Left lung (tissue), 10 donors: ENCODE data around the gene SLC30A3. TPM values are rescaled to one million over a fixed set of nuclear protein-coding genes. Genes with fewer than 3 reads are reported as not detected.
A peak's percentile ranks its signal among the peaks of the same experiment; 100 is the strongest.

Experiments used
- ATAC-seq: fragments of 200-7000 bp; cut with Tn5 transposase; one replicate; pipeline ENCODE4 v1.9.1; 2020; ENCODE audit warnings: moderate library complexity
- DNase-seq, 4 donors: peaks; one replicate each; pipeline ENCODE4 v3.0.0-alpha.2; 2013 to 2020
- H3K27ac ChIP-seq, 2 donors: fragments of 200-600 bp; sonication (generic) in 1 of 2; one replicate each; pipeline versions ENCODE4 v1.5.0 to v1.8.0; 2020 to 2021
- H3K27me3 ChIP-seq, 2 donors: fragments of 200-600 bp; sonication (generic) in 1 of 2; one replicate each; pipeline versions ENCODE4 v1.5.0 to v1.8.0; 2020 to 2021
- H3K36me3 ChIP-seq, 2 donors: fragments of 200-600 bp; sonication (generic) in 1 of 2; one replicate each; pipeline versions ENCODE4 v1.5.0 to v1.8.0; 2020 to 2021
- H3K4me1 ChIP-seq, 2 donors: fragments of 200-600 bp; one replicate each; pipeline ENCODE4 v1.8.0; 2021
- H3K4me3 ChIP-seq, 2 donors: fragments of 200-600 bp; sonication (generic) in 1 of 2; one replicate each; pipeline versions ENCODE4 v1.5.0 to v1.8.0; 2020 to 2021; ENCODE audit warnings: mild to moderate bottlenecking in 1 of 2
- H3K9me3 ChIP-seq, 2 donors: fragments of 200-600 bp; sonication (generic) in 1 of 2; one replicate each; pipeline versions ENCODE4 v1.5.0 to v1.8.0; 2020 to 2021
- intact Hi-C, 2 donors: fragments of 100-400 bp; cut with DNase I; formaldehyde crosslinking; loops; one replicate each; pipeline versions ENCODE4 v1.11.2 to v1.14.2; 2022
- polyA plus RNA-seq, 6 donors: library from polyadenylated mRNA; unstranded; fragments of 120-200 nt; gene quantifications; one replicate each; pipeline ENCODE4 v1.2.1, GENCODE V29; 2013; ENCODE audit not compliant: insufficient read length in 6 of 6
- total RNA-seq, 2 donors: library from RNA; stranded (reverse); fragmentation: NEBNext Ultra II Directional; extraction: Animal tissue kit (Norgen Biotek cat#: 25700); gene quantifications; one replicate each; pipeline ENCODE4 v1.2.1, GENCODE V29; 2021
- TF ChIP-seq, protein P1 (sequence below), 2 donors: fragments of 200-600 bp; sonication (generic) in 1 of 2; IDR thresholded peaks; one replicate each; pipeline versions ENCODE4 v1.5.0 to v1.8.0; 2021; ENCODE audit warnings: antibody characterized with exemption in 2 of 2
- donor health status: DM: no; HTN: yes; CAD: no.
- donor health status: DM: no; HTN: no; CAD: no.

Gene SLC30A3
- total and polyA plus RNA-seq, 8 donors: 0.26 to 0.69 (median 0.48) TPM

DNA sequence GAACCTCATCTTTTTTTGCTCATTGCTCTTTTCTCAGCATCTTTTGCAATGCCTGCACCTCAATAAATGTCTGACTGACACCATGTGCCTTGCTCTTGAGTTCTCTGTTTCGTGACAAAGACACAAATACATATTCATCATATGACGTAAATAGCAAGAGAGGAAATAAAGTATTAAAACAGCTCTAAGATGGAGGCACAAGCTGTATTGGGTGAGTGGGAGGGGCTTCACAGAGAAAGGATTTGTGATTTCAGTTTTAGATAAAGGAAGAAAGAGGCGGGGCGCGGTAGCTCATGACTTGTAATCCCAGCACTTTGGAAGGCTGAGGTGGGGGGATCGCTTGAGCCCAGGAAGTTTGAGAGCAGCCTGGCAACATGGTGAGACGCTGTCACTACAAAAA is 42.8 kb downstream of the SLC30A3 start:
- no peaks in the 10 kb centered on the region for H3K27me3 ChIP-seq
- intact Hi-C loops: no loop called here
- H3K4me1 ChIP-seq: peaks cover 10 to 19% of the 10 kb centered on the region in 2 donors
- no peak for DNase-seq
- no peaks in the 10 kb centered on the region for H3K9me3 ChIP-seq
- no peak for ATAC-seq
- no peak overlapping the region for H3K27ac ChIP-seq
- H3K36me3 ChIP-seq: peaks cover 0 to 60% of the 10 kb centered on the region in 2 donors
- TF ChIP-seq, protein P1, sequence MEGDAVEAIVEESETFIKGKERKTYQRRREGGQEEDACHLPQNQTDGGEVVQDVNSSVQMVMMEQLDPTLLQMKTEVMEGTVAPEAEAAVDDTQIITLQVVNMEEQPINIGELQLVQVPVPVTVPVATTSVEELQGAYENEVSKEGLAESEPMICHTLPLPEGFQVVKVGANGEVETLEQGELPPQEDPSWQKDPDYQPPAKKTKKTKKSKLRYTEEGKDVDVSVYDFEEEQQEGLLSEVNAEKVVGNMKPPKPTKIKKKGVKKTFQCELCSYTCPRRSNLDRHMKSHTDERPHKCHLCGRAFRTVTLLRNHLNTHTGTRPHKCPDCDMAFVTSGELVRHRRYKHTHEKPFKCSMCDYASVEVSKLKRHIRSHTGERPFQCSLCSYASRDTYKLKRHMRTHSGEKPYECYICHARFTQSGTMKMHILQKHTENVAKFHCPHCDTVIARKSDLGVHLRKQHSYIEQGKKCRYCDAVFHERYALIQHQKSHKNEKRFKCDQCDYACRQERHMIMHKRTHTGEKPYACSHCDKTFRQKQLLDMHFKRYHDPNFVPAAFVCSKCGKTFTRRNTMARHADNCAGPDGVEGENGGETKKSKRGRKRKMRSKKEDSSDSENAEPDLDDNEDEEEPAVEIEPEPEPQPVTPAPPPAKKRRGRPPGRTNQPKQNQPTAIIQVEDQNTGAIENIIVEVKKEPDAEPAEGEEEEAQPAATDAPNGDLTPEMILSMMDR (IDR thresholded peaks at IDR 0.05): no peak
- H3K4me3 ChIP-seq: no peak overlapping the region

- Histone ChIP-seq H3K9me3 (no peaks in the 10 kb centered on the region), H3K27ac (no peak overlapping the region), H3K4me3 (no peak overlapping the region), H3K27me3 (no peaks in the 10 kb centered on the region), H3K4me1 (peaks cover 10 to 21% of the 10 kb centered on the region in 2 donors), H3K36me3 (peaks cover 0 to 53% of the 10 kb centered on the region in 2 donors)
- intact Hi-C loops: no loop called here
- no peak for ATAC-seq
- TF ChIP-seq, protein P1 (IDR thresholded peaks at IDR 0.05): no peak
- no peak for DNase-seq
Measured at GRCh38 chr2:27219091-27219490, 43.8 kb downstream of the SLC30A3 start.

- Histone ChIP-seq H3K9me3 (no peaks in the 10 kb centered on the region), H3K4me1 (peaks cover 10 to 25% of the 10 kb centered on the region in 2 donors), H3K27ac (no peak overlapping the region), H3K4me3 (peak overlapping the region in 1 of 2 donors; percentile 69), H3K36me3 (peaks cover 0 to 51% of the 10 kb centered on the region in 2 donors), H3K27me3 (no peaks in the 10 kb centered on the region)
- intact Hi-C loops: no loop called here
- DNase-seq (no peak), ATAC-seq (no peak)
- TF ChIP-seq, protein P1 (IDR thresholded peaks at IDR 0.05): no peak
Measured at GRCh38 chr2:27218614-27219013, 44.2 kb downstream of the SLC30A3 start.

DNA sequence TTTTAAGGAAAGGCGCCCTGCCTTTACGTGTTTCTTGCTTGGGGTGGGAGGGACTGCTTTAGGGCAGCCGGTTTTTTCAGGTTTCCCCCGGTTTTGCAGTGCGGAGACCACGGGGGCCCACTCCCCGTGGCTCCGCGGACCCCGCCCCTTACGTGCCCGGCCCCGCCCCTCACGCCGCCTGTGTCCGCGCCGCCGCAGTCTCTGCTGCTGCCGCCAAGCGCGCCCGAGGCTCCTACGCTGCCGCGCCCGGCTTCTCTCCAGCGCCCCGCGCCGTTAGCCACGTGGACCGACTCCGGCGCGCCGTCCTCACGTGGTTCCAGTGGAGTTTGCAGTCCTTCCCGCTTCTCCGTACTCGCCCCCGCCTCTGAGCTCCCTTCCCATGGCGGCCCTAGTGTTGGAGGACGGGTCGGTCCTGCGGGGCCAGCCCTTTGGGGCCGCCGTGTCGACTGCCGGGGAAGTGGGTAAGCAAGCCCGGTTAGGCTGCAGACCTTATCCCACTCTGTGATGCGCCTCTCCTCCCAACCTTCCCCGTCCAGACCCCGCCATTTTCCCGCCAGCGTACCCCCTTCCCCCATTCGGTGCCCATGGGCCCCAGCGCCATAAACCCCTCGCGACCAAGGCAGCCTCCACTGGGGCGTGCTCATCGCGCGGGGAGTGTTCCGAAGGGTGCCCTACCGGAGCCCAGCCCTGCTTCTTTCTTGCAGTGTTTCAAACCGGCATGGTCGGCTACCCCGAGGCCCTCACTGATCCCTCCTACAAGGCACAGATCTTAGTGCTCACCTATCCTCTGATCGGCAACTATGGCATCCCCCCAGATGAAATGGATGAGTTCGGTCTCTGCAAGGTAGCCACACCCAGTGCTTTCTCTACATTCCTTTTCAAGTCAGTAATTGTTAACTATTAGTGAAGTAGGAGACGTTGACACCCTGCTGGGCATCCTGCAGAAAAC is 45.4 kb downstream of the SLC30A3 start, which contains the start of gene CAD:
Gene CAD (plus strand): TSS at position 197 of the 949 bp plus-strand sequence. CDS start 183 bp downstream, at position 380.
- H3K9me3 ChIP-seq: no peaks in the 10 kb centered on the region
- peak within 1 kb of the TSS; percentile 66 to 69 for H3K4me3 ChIP-seq
- TF ChIP-seq, protein P1 (IDR thresholded peaks at IDR 0.05): peak in 1 of 2 donors; percentile 52
- peaks cover 0 to 42% of the 10 kb centered on the region in 2 donors for H3K36me3 ChIP-seq
- H3K4me1 ChIP-seq: peaks cover 10 to 34% of the 10 kb centered on the region in 2 donors
- intact Hi-C loops: no loop called here
- H3K27ac ChIP-seq: peak within 1 kb of the TSS; percentile 41 to 72
- peak; percentile 69 to 99 (median 89) for DNase-seq
- ATAC-seq: peak; percentile 96
- H3K27me3 ChIP-seq: no peaks in the 10 kb centered on the region
